ENCODE data around the gene LCN2.
"Not testable (repeated sequence)": the region's sequence is repeated elsewhere in the genome, so short reads cannot be mapped to it uniquely, and the experiment has no call there.

LCN2 gene

GRCh38 chr9:128149001-128149701 lies at the start of gene LCN2:
TSS of gene LCN2 (plus strand) at chr9:128149453. CDS start at chr9:128149526, 73 bp downstream.
- FAIRE-seq, result no peak

DNA sequence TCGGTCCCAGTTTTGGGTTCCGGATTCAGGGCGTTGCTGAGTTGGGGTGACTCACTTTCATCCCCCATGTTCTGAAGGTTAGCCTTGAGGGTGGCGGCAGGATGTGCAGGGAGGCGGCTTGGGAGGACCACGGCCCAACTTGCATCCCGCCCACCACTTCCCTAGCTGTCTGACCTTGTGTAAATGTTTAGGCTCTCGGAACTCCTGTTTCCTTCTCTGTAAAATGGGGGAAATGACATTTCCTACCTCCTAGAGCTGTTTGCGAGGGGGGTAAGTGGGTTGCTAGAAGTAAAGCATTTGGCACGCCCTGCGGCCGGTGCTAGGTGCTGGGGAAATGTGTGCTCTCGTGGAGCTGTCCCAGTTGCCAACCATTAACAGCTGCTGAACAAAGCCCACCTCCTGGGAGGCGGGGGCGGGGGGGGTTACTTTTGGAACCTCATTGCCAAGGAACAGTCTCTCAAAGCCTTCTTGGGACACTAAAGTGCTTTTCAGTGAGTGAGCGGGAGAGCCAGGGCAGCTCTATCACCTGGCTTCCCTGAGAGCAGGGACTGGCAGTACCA lies 49.2 kb upstream of the LCN2 start:
- FAIRE-seq, result no peak

- FAIRE-seq, result no peak
These were observed 48.7 kb upstream of the LCN2 start for GRCh38 chr9:128100581-128100980.

GRCh38 chr9:128101231-128101661 lies 48.0 kb upstream of the LCN2 start:
- FAIRE-seq, result no peak

DNA sequence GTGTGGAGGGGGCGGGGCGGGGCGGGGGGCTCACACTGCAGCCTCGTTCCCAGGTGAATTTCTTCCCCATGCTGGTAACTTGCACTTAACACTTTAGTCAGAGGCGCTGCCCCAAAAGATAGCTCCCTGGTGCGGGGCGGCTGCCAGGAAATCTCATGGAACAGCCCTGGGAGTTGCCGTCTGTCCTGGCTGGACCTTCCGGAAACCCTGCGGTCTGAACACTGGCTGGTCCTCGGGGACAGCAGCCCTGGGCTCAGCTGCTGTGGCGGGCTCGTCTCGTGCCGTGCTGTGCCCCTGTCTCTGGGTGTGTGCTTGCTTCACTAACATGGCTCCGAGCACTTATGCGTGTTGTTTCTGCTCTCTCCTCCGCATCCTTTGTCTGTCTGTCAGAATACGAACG lies 47.6 kb upstream of the LCN2 start:
- FAIRE-seq, result no peak

DNA sequence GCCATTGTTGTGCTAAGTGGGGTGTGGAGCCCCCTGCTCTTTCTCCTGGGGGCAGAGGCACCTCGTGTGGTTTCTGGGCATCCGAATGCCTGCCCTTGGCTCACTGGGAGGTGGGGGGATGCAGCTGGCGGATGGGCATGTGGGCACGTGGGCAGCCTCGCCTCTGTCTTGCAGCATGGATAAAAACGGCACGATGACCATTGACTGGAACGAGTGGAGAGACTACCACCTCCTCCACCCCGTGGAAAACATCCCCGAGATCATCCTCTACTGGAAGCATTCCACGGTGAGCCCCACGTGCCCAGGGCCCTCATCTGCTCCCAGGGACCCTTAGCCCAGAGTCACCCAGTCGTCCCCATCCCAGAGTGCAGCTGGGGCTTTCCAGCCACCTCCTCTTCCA lies 47.1 kb upstream of the LCN2 start:
- no peak for FAIRE-seq

GRCh38 chr9:128102861-128103588 lies 46.2 kb upstream of the LCN2 start:
- FAIRE-seq, result no peak

- FAIRE-seq, result no peak
These were observed 45.7 kb upstream of the LCN2 start for GRCh38 chr9:128103589-128103962.

- FAIRE-seq, result no peak
These were observed 45.1 kb upstream of the LCN2 start for GRCh38 chr9:128104171-128104618.

DNA sequence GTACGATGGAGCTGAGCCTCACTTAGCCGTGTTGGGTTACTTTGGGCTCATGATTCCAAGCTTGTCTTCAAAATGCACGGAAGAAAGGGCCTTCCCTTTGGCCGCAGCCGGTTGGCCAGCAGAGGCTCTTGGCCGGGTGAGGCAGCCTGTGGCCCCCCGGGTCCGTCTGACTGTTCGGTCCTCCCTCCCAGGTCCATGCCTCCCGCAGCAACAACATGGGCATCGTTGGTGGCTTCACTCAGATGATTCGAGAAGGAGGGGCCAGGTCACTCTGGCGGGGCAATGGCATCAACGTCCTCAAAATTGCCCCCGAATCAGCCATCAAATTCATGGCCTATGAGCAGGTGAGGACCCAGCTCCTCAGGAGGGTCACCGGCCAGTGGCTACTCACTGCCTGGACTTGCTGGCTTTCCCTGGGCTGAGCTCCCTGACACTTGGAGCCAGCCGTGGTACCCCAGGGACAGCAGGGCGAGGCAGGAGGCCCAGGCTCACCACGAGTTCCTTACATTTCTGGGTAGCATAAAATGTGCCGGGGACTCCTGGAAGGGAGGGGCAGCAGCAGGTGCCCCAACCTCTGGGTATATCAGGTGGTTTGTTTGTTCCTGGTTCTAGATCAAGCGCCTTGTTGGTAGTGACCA lies 43.6 kb upstream of the LCN2 start:
- no peak for FAIRE-seq

DNA sequence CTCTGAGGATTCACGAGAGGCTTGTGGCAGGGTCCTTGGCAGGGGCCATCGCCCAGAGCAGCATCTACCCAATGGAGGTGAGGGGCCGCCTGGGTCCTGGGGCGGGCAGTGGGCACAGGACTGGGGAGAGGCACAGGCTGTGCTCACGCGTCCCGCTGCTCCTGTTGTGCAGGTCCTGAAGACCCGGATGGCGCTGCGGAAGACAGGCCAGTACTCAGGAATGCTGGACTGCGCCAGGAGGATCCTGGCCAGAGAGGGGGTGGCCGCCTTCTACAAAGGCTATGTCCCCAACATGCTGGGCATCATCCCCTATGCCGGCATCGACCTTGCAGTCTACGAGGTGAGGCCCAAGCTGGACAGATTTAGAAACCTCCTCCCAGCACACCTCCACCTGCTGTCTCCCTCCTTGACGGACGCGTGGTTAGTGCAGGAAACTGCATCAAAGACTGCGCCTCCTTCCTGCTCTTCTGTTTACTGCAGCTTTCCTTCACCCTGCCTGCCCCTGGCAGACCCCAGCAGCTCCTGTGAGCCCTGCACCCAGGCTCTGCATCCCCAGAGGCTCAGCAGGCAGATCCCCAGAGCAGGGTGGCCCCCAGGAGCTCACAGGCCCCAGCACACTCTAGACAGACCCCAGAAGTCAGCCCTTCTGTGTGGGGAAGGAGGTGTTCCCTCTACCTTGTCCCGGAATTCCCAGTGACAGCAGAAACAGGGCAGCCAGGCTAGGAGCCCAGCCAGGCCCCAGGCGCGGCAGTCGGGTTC lies 42.9 kb upstream of the LCN2 start:
- FAIRE-seq, result no peak

DNA sequence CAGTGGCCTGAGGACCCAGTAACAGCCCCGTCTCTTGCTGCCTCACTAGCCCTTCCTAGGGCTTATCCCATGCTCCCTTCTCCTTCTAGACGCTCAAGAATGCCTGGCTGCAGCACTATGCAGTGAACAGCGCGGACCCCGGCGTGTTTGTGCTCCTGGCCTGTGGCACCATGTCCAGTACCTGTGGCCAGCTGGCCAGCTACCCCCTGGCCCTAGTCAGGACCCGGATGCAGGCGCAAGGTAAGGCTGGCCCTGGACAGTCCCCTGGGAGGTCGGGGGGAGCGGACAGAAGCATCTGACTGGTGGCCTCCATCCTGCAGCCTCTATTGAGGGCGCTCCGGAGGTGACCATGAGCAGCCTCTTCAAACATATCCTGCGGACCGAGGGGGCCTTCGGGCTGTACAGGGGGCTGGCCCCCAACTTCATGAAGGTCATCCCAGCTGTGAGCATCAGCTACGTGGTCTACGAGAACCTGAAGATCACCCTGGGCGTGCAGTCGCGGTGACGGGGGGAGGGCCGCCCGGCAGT lies 42.2 kb upstream of the LCN2 start:
- no peak for FAIRE-seq

GRCh38 chr9:128107468-128108268 lies 41.6 kb upstream of the LCN2 start:
- FAIRE-seq, result no peak

GRCh38 chr9:128108269-128109049 lies 40.8 kb upstream of the LCN2 start:
- no peak for FAIRE-seq

GRCh38 chr9:128109050-128109709 lies 40.1 kb upstream of the LCN2 start:
- no peak for FAIRE-seq

DNA sequence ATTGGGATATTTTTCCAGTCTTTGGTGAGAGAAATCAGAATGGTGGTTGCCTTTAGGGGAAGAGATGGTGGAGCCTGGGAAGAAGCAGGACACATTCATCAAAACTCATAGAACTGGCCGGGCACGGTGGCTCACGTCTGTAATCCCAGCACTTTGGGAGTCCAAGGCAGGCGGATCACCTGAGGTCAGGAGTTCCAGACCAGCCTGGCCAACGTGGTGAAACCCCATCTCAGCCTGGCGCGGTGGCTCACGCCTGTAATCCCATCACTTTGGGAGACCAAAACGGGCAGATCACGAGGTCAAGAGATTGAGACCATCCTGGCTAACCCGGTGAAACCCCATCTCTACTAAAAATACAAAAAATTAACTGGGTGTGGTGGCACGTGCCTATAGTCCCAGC lies 37.5 kb upstream of the LCN2 start:
- not testable (repeated sequence) for FAIRE-seq

DNA sequence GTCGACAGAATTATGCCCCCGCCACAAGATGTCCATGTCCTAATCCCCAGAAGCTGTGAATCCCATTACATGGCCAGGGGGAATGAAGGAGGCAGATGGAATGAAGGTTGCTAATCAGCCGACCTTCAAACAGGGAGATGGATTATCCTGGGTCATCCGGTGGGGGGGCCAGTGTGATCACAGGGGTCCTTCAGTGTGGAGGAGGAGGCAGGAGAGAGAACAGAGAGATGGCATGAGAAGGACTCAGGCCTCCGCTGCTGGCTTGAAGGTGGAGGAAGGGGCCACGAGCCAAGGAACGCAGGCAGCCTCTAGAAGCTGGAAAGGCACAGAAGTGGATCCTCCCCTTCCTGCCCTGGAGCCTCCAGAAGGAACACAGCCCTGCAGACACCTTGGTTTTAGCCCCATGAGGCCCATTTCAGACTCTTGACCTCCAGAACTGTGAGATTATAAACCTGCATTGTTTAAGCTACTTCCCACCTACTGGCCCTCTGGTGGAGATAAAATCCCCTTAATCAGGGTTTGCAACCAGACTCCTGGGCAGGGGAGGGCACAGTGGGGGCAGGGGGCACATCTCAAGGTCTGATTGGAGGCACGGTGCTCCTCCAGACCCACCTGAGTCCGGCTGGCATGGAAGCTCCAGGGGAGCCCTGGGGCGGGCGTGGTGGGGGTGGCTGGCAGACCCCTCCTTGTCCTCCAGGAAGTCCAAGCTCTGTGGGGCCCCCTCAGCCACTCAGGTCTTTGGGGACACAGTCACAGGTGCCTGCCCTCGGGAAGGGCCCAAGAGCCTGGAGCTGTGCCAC lies 35.5 kb upstream of the LCN2 start:
- FAIRE-seq, result no peak

- no peak for FAIRE-seq
These were observed 34.7 kb upstream of the LCN2 start for GRCh38 chr9:128114326-128115186.
